Subcutaneous abdominal adipose tissue (tissue), 5 donors: Measurements from ENCODE around the gene EIF2B1.

Experiments used
- H3K27ac ChIP-seq: one replicate; pipeline ENCODE4 v1.7.0; 2013; ENCODE audit warnings: low read depth, mild to moderate bottlenecking, inconsistent platforms, low read length, moderate library complexity
- H3K27me3 ChIP-seq, 5 donors: one replicate each; pipeline ENCODE4 v1.7.0; 2013; ENCODE audit warnings: low read length in 5 of 5, inconsistent platforms in 1 of 5; ENCODE audit not compliant: control insufficient read depth in 5 of 5, insufficient read depth in 4 of 5
- H3K36me3 ChIP-seq, 5 donors: one replicate each; pipeline ENCODE4 v1.7.0; 2013; ENCODE audit warnings: low read length in 5 of 5; ENCODE audit not compliant: control insufficient read depth in 5 of 5, insufficient read depth in 5 of 5
- H3K4me1 ChIP-seq, 5 donors: one replicate each; pipeline ENCODE4 v1.7.0; 2013; ENCODE audit warnings: low read length in 5 of 5, mild to moderate bottlenecking in 3 of 5, moderate library complexity in 1 of 5; ENCODE audit not compliant: control insufficient read depth in 5 of 5, insufficient read depth in 5 of 5
- H3K4me3 ChIP-seq, 5 donors: one replicate each; pipeline ENCODE4 v1.7.0; 2013; ENCODE audit warnings: low read length in 5 of 5, low read depth in 1 of 5
- H3K9ac ChIP-seq, 5 donors: one replicate each; pipeline ENCODE4 v1.7.0; 2013; ENCODE audit warnings: low read length in 5 of 5, mild to moderate bottlenecking in 4 of 5, moderate library complexity in 3 of 5
- H3K9me3 ChIP-seq, 5 donors: one replicate each; pipeline ENCODE4 v1.7.0; 2013; ENCODE audit warnings: low read length in 5 of 5; ENCODE audit not compliant: control insufficient read depth in 5 of 5
- donor health status: healthy.
- donor health status: healthy.
- donor health status: healthy.
- donor health status: healthy.
- donor health status: healthy.

Gene EIF2B1

GRCh38 chr12:123657211-123657610 lies 23.7 kb upstream of the EIF2B1 start:
- Histone ChIP-seq H3K27me3 (no peaks in the 10 kb centered on the region), H3K36me3 (peaks cover 16 to 45% (median 36%) of the 10 kb centered on the region in 5 donors), H3K9me3 (no peaks in the 10 kb centered on the region), H3K27ac (no peak overlapping the region), H3K4me1 (no peaks in the 10 kb centered on the region), H3K4me3 (no peak overlapping the region), H3K9ac (no peak overlapping the region)

GRCh38 chr12:123656392-123656791 lies 22.9 kb upstream of the EIF2B1 start:
- Histone ChIP-seq H3K27ac (no peak overlapping the region), H3K36me3 (peaks cover 16 to 49% (median 41%) of the 10 kb centered on the region in 5 donors), H3K9ac (no peak overlapping the region), H3K4me3 (no peak overlapping the region), H3K27me3 (no peaks in the 10 kb centered on the region), H3K4me1 (no peaks in the 10 kb centered on the region), H3K9me3 (no peaks in the 10 kb centered on the region)

GRCh38 chr12:123655420-123655819 lies 21.9 kb upstream of the EIF2B1 start:
- Histone ChIP-seq H3K27ac (no peak overlapping the region), H3K4me1 (no peaks in the 10 kb centered on the region), H3K4me3 (no peak overlapping the region), H3K9me3 (no peaks in the 10 kb centered on the region), H3K9ac (no peak overlapping the region), H3K36me3 (peaks cover 13 to 49% (median 47%) of the 10 kb centered on the region in 5 donors), H3K27me3 (no peaks in the 10 kb centered on the region)

GRCh38 chr12:123654129-123654701 lies 20.7 kb upstream of the EIF2B1 start:
- Histone ChIP-seq H3K9ac (no peak overlapping the region), H3K4me3 (no peak overlapping the region), H3K36me3 (peaks cover 8 to 52% (median 44%) of the 10 kb centered on the region in 5 donors), H3K27me3 (no peaks in the 10 kb centered on the region), H3K27ac (no peak overlapping the region), H3K4me1 (no peaks in the 10 kb centered on the region), H3K9me3 (no peaks in the 10 kb centered on the region)

- peaks cover 10 to 48% (median 39%) of the 10 kb centered on the region in 5 donors for H3K36me3 ChIP-seq
- H3K4me3 ChIP-seq = no peak overlapping the region
- no peak overlapping the region for H3K9ac ChIP-seq
- H3K27ac ChIP-seq = no peak overlapping the region
- no peaks in the 10 kb centered on the region for H3K27me3 ChIP-seq
- H3K9me3 ChIP-seq = no peaks in the 10 kb centered on the region
- peaks cover 0 to 13% (median 0%) of the 10 kb centered on the region in 5 donors for H3K4me1 ChIP-seq
These were observed 14.9 kb upstream of the EIF2B1 start for GRCh38 chr12:123648401-123648800.

- no peaks in the 10 kb centered on the region for H3K27me3 ChIP-seq
- peaks cover 10 to 54% (median 32%) of the 10 kb centered on the region in 5 donors for H3K36me3 ChIP-seq
- peaks cover 0 to 13% (median 0%) of the 10 kb centered on the region in 5 donors for H3K4me1 ChIP-seq
- no peak overlapping the region for H3K9ac ChIP-seq
- H3K9me3 ChIP-seq = no peaks in the 10 kb centered on the region
- no peak overlapping the region for H3K4me3 ChIP-seq
- no peak overlapping the region for H3K27ac ChIP-seq
These were observed 12.4 kb upstream of the EIF2B1 start for GRCh38 chr12:123645878-123646277.

- Histone ChIP-seq H3K9me3 (no peaks in the 10 kb centered on the region), H3K9ac (no peak overlapping the region), H3K36me3 (peaks cover 10 to 54% (median 30%) of the 10 kb centered on the region in 5 donors), H3K27ac (no peak overlapping the region), H3K27me3 (no peaks in the 10 kb centered on the region), H3K4me3 (no peak overlapping the region), H3K4me1 (peaks cover 0 to 13% (median 0%) of the 10 kb centered on the region in 5 donors)
These were observed 11.9 kb upstream of the EIF2B1 start for GRCh38 chr12:123645380-123645779.

GRCh38 chr12:123643911-123644310 lies 10.4 kb upstream of the EIF2B1 start:
- no peaks in the 10 kb centered on the region for H3K27me3 ChIP-seq
- no peak overlapping the region for H3K9ac ChIP-seq
- peaks cover 0 to 13% (median 0%) of the 10 kb centered on the region in 5 donors for H3K4me1 ChIP-seq
- peaks cover 10 to 47% (median 24%) of the 10 kb centered on the region in 5 donors for H3K36me3 ChIP-seq
- H3K4me3 ChIP-seq = no peak overlapping the region
- no peak overlapping the region for H3K27ac ChIP-seq
- no peaks in the 10 kb centered on the region for H3K9me3 ChIP-seq

- Histone ChIP-seq H3K4me3 (peak overlapping the region; percentile 86 to 99 (median 95)), H3K27me3 (no peaks in the 10 kb centered on the region), H3K27ac (peak overlapping the region; percentile 90)
These were observed 666 bp upstream of the EIF2B1 start for GRCh38 chr12:123634142-123634561.

GRCh38 chr12:123621619-123622530 lies 11.6 kb downstream of the EIF2B1 start:
- H3K9ac ChIP-seq = no peak overlapping the region
- H3K9me3 ChIP-seq = no peaks in the 10 kb centered on the region
- peaks cover 26 to 87% (median 82%) of the 10 kb centered on the region in 5 donors for H3K36me3 ChIP-seq
- no peak overlapping the region for H3K27ac ChIP-seq
- no peaks in the 10 kb centered on the region for H3K4me1 ChIP-seq
- no peaks in the 10 kb centered on the region for H3K27me3 ChIP-seq
- no peak overlapping the region for H3K4me3 ChIP-seq

More at GRCh38 chr12:123634142-123634561, 666 bp upstream of the EIF2B1 start:
- H3K4me1 ChIP-seq = peaks cover 0 to 24% (median 19%) of the 10 kb centered on the region in 5 donors
- H3K36me3 ChIP-seq = peaks cover 8 to 20% (median 19%) of the 10 kb centered on the region in 5 donors
- peak overlapping the region; percentile 91 to 100 (median 94) for H3K9ac ChIP-seq
- no peaks in the 10 kb centered on the region for H3K9me3 ChIP-seq
